ENCODE results near the gene ECHS1. TPM values are rescaled to one million over a fixed set of nuclear protein-coding genes. Genes with fewer than 3 reads are reported as not detected.
A peak's percentile ranks its signal among the peaks of the same experiment; 100 is the strongest.
"Not testable (repeated sequence)": the region's sequence is repeated elsewhere in the genome, so short reads cannot be mapped to it uniquely, and the experiment has no call there.

Gene ECHS1
- total RNA-seq, 4 donors from 2014 or later = 96.7 to 123 (median 106) TPM

DNA sequence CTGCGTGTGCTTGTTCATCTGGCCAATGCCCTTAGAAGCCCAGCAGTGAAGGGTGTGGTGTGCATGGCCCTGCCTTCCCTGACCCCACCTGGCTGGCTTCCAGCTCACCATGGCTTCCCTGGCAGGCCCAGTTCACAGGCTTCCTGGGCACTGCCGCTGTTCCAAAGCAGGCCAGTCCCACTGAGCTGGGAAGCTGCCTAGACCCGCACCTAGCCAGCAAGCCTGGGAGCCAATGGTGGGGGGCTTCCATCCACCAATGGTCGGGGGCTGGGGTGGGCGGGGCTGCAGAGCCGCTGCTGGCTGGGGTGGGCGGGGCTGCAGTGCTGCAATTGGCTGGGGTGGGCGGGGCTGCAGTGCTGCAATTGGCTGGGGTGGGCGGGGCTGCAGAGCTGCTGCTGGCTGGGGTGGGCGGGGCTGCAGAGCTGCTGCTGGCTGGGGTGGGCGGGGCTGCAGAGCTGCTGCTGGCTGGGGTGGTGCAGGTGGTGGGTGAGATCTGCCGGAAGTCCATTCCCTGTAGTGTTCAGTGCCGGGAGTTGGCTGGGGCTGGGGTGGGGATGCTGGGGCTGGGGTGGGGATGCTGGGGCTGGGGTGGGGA is 48.9 kb downstream of the ECHS1 start:
- no peaks in the 10 kb centered on the region for H3K4me1 ChIP-seq
- in situ Hi-C loops (cut with MboI; ENCODE audit: low sequenced_read_pairs in 4 of 4) = no loop called here
- peak overlapping the region in 1 of 4 donors; percentile 34 for H3K4me3 ChIP-seq
- TF ChIP-seq POLR2A (IDR thresholded peaks at IDR 0.05) = no peak
- TF ChIP-seq, protein P1, sequence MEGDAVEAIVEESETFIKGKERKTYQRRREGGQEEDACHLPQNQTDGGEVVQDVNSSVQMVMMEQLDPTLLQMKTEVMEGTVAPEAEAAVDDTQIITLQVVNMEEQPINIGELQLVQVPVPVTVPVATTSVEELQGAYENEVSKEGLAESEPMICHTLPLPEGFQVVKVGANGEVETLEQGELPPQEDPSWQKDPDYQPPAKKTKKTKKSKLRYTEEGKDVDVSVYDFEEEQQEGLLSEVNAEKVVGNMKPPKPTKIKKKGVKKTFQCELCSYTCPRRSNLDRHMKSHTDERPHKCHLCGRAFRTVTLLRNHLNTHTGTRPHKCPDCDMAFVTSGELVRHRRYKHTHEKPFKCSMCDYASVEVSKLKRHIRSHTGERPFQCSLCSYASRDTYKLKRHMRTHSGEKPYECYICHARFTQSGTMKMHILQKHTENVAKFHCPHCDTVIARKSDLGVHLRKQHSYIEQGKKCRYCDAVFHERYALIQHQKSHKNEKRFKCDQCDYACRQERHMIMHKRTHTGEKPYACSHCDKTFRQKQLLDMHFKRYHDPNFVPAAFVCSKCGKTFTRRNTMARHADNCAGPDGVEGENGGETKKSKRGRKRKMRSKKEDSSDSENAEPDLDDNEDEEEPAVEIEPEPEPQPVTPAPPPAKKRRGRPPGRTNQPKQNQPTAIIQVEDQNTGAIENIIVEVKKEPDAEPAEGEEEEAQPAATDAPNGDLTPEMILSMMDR (IDR thresholded peaks at IDR 0.05 in 4 of 5, conservative IDR thresholded peaks at IDR 0.05 in 1 of 5) = no peak
- peaks cover 54 to 79% (median 55%) of the 10 kb centered on the region in 3 donors for H3K27me3 ChIP-seq
- peak in 1 of 2 donors; percentile 37 for DNase-seq
- intact Hi-C loops (cut with DNase I; ENCODE audit: low total_unique reads) = loop anchor here (10.0 kb wide), 1 partner anchor 201 kb away; the partner anchor contains the start of gene CYP2E1
- ATAC-seq = no peak
- no peaks in the 10 kb centered on the region for H3K36me3 ChIP-seq
- H3K27ac ChIP-seq = no peak overlapping the region
- no peaks in the 10 kb centered on the region for H3K9me3 ChIP-seq

DNA sequence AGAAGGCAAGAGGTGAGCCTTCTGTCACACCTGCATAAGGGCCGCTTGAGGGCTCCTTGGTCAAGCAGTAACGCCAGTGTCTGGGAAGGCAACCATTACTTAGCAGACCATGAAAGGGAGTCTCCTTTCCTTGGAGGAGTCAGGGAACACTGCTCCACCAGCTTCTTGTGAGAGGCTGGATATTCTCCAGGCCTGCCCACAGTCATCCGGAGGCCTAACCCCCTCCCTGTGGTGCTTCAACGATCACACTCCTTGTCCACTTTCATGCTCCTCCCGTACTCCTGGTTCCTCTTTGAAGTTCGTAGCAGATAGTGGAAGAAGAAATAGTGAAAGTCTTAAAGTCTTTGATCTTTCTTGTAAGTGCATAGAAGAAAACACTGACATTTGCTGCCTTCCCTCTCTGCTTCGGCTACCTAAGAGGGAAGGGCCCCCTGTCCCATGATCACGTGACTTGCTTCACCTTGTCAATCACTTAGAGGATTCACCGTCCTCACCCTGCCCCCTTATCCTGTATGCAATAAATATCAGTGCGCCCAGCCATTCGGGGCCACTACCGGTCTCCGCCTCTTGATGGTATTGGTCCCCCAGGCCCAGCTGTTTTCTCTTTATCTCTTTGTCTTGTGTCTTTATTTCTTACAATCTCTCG is 51.0 kb downstream of the ECHS1 start:
- H3K4me1 ChIP-seq; DNase-seq; H3K9me3 ChIP-seq; H3K27ac ChIP-seq; in situ Hi-C loops (cut with MboI; ENCODE audit: low sequenced_read_pairs in 4 of 4); H3K4me3 ChIP-seq; H3K36me3 ChIP-seq; ATAC-seq: not testable (repeated sequence)
- intact Hi-C loops (cut with DNase I; ENCODE audit: low total_unique reads) = loop anchor here (10.0 kb wide), 1 partner anchor 203 kb away; the partner anchor contains the start of gene CYP2E1
- H3K27me3 ChIP-seq = peaks cover 38 to 68% (median 43%) of the 10 kb centered on the region in 3 donors

DNA sequence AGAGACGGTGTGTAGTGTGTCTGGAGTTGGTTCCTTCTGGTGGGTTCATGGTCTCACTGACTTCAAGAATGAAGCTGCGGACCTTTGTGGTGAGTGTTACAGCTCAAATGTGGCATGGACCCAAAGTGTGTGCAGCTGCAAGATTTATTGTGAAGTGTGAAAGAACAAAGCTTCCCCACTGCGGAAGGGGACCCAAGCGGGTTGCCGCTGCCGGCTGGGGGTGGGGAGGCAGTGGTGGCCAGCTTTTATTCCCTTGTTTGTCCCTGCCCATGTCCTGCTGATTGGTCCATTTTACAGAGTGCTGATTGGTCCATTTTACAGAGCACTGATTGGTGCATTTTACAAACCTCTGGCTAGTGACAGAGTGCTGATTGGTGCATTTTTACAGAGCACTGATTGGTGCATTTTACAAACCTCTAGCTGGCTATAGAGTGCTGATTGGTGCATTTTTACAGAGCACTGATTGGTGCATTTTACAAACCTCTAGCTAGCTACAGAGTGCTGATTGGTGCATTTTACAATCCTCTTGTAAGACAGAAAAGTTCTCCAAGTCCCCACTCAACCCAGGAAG is 52.2 kb downstream of the ECHS1 start:
- H3K27ac ChIP-seq; H3K4me1 ChIP-seq; DNase-seq; H3K4me3 ChIP-seq; ATAC-seq; H3K9me3 ChIP-seq; H3K36me3 ChIP-seq; in situ Hi-C loops (cut with MboI; ENCODE audit: low sequenced_read_pairs in 4 of 4): not testable (repeated sequence)
- intact Hi-C loops (cut with DNase I; ENCODE audit: low total_unique reads) = loop anchor here (10.0 kb wide), 1 partner anchor 204 kb away; the partner anchor contains the start of gene CYP2E1
- H3K27me3 ChIP-seq = peaks cover 25 to 55% (median 31%) of the 10 kb centered on the region in 3 donors

DNA sequence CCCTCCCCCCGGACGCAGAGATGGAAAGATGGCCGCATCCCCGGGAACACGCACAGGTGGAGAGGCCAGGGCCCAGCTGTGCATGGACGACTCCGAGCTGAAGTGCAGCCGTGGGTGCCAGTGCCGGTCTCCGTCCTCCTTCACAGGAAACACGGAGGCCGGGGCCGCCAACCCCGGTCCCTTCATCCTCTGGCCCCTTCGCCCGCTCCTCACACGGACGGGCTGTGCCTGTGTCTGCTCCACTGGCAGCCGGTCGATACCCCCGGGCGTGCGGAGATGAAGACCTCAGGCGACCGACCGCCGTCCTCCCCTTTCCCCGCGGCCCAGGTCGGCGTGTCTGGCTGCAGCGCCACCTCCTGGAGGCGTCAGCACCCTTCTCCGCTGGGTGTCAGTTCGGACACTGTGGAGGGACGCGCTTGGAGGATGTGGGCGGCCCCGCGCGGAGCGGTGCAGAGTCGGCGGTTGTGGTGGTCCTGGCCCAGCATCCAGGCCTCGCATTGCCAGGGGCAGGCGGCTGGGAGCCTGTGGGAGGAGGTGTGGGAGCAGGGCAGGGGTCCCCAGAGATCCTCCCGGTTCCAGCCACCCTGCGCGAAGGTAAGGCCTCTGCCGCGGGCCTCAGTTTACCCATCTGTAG is 54.5 kb downstream of the ECHS1 start:
- intact Hi-C loops (cut with DNase I; ENCODE audit: low total_unique reads) = no loop called here
- Histone ChIP-seq H3K9me3 (no peaks in the 10 kb centered on the region), H3K4me3 (peak overlapping the region in 2 of 4 donors; percentile 30 to 38), H3K36me3 (no peaks in the 10 kb centered on the region), H3K4me1 (peaks cover 0 to 3% of the 10 kb centered on the region in 2 donors), H3K27ac (no peak overlapping the region), H3K27me3 (peaks cover 13 to 37% (median 16%) of the 10 kb centered on the region in 3 donors)
- ATAC-seq (peak in 1 of 2 donors; percentile 53), DNase-seq (no peak)
- in situ Hi-C loops (cut with MboI; ENCODE audit: low sequenced_read_pairs in 4 of 4) = no loop called here
- no peak for TF ChIP-seq POLR2A (IDR thresholded peaks at IDR 0.05)
- TF ChIP-seq, protein P1 (IDR thresholded peaks at IDR 0.05 in 4 of 5, conservative IDR thresholded peaks at IDR 0.05 in 1 of 5) = peak; percentile 17 to 68 (median 43)

DNA sequence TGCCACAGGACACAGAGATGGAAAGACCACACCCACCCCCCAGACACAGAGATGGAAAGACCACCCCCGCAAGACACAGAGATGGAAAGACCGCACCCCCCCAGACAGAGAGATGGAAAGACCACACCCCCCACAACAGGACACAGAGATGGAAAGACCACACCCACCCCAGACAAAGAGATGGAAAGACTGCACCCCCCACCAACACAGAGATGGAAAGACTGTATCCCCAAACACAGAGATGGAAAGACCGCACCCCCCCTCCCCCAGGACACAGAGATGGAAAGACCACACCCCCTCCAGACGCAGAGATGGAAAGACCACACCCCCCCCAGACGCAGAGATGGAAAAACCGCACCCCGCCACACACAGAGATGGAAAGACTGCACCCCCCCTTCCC is 56.4 kb downstream of the ECHS1 start:
- no peak for DNase-seq
- H3K36me3 ChIP-seq = peaks cover 0 to 10% of the 10 kb centered on the region in 2 donors
- peaks cover 0 to 3% of the 10 kb centered on the region in 2 donors for H3K4me1 ChIP-seq
- no peaks in the 10 kb centered on the region for H3K9me3 ChIP-seq
- no peak overlapping the region for H3K27ac ChIP-seq
- intact Hi-C loops (cut with DNase I; ENCODE audit: low total_unique reads) (no loop called here), in situ Hi-C loops (cut with MboI; ENCODE audit: low sequenced_read_pairs in 4 of 4) (no loop called here)
- TF ChIP-seq POLR2A (IDR thresholded peaks at IDR 0.05) = no peak
- TF ChIP-seq, protein P1 (IDR thresholded peaks at IDR 0.05 in 4 of 5, conservative IDR thresholded peaks at IDR 0.05 in 1 of 5) = no peak
- no peak for ATAC-seq
- no peak overlapping the region for H3K4me3 ChIP-seq
- H3K27me3 ChIP-seq = peaks cover 13 to 30% (median 16%) of the 10 kb centered on the region in 3 donors

Data from gastrocnemius medialis (tissue), 4 donors.